Activated CD8-positive, alpha-beta memory T cell treated with anti-CD3 and anti-CD28 coated beads for 48 hours (primary cell): Measurements from ENCODE around the gene IQGAP2.
"Not testable (repeated sequence)": the region's sequence is repeated elsewhere in the genome, so short reads cannot be mapped to it uniquely, and the experiment has no call there.

ENCODE experiments used
- DNase-seq, 3 experiments: peaks; one replicate each; pipeline ENCODE4 v3.0.0-alpha.2; 2020; ENCODE audit warnings: low read depth in 2 of 3, low spot score in 2 of 3

The IQGAP2 gene

GRCh38 chr5:76497986-76498717 is 95.1 kb downstream of the IQGAP2 start:
- DNase-seq: no peak

- no peak for DNase-seq
Measured at GRCh38 chr5:76499507-76500161, 96.5 kb downstream of the IQGAP2 start.

GRCh38 chr5:76500633-76501393 is 97.7 kb downstream of the IQGAP2 start:
- DNase-seq: no peak

GRCh38 chr5:76503929-76504328 is 100.8 kb downstream of the IQGAP2 start:
- DNase-seq: no peak

GRCh38 chr5:76504901-76505564 is 101.9 kb downstream of the IQGAP2 start:
- DNase-seq: no peak

- DNase-seq: no peak
Measured at GRCh38 chr5:76513476-76513875, 110.4 kb downstream of the IQGAP2 start.

- DNase-seq: no peak
Measured at GRCh38 chr5:76514292-76514691, 111.2 kb downstream of the IQGAP2 start.

GRCh38 chr5:76514713-76515112 is 111.6 kb downstream of the IQGAP2 start:
- no peak for DNase-seq

GRCh38 chr5:76517334-76517733 is 114.2 kb downstream of the IQGAP2 start:
- no peak for DNase-seq

GRCh38 chr5:76518246-76518645 is 115.2 kb downstream of the IQGAP2 start:
- DNase-seq: not testable (repeated sequence)

- no peak for DNase-seq
Measured at GRCh38 chr5:76521240-76521758, 118.2 kb downstream of the IQGAP2 start.

GRCh38 chr5:76522103-76522935 is 119.2 kb downstream of the IQGAP2 start:
- DNase-seq: no peak

GRCh38 chr5:76524101-76524835 is 121.2 kb downstream of the IQGAP2 start:
- no peak for DNase-seq

- DNase-seq: no peak
Measured at GRCh38 chr5:76524868-76525267, 121.8 kb downstream of the IQGAP2 start.

- DNase-seq: no peak
Measured at GRCh38 chr5:76525956-76526355, 122.9 kb downstream of the IQGAP2 start.

GRCh38 chr5:76526950-76527583 is 124.0 kb downstream of the IQGAP2 start:
- no peak for DNase-seq

- no peak for DNase-seq
Measured at GRCh38 chr5:76527685-76528161, 124.6 kb downstream of the IQGAP2 start.

- DNase-seq: no peak
Measured at GRCh38 chr5:76528547-76529331, 125.7 kb downstream of the IQGAP2 start.
